Nephron (organoid): ENCODE measurements around the gene NPIPB4.
"Not testable (repeated sequence)": the region's sequence is repeated elsewhere in the genome, so short reads cannot be mapped to it uniquely, and the experiment has no call there.

Source experiments
- H3K27ac Mint-ChIP-seq, 3 experiments: 2 replicates each; pipeline ENCODE4 v1.8.0; 2020; ENCODE audit warnings: mixed read lengths in 3 of 3, mild to moderate bottlenecking in 2 of 3, moderate library complexity in 1 of 3
- H3K27me3 Mint-ChIP-seq: 2 replicates; pipeline ENCODE4 v1.8.0; 2021; ENCODE audit warnings: low read depth, mild to moderate bottlenecking, moderate library complexity, mixed read lengths
- H3K36me3 Mint-ChIP-seq: 2 replicates; pipeline ENCODE4 v1.8.0; 2020; ENCODE audit warnings: low read depth, mixed read lengths
- H3K4me1 Mint-ChIP-seq: 2 replicates; pipeline ENCODE4 v1.8.0; 2020; ENCODE audit warnings: mixed read lengths
- H3K4me3 Mint-ChIP-seq, 3 experiments: 2 replicates each; pipeline ENCODE4 v1.8.0; 2020; ENCODE audit warnings: mild to moderate bottlenecking in 3 of 3, mixed read lengths in 3 of 3, moderate library complexity in 2 of 3
- H3K9me3 Mint-ChIP-seq: 2 replicates; pipeline ENCODE4 v1.8.0; 2020; ENCODE audit warnings: mixed read lengths

The NPIPB4 gene

DNA sequence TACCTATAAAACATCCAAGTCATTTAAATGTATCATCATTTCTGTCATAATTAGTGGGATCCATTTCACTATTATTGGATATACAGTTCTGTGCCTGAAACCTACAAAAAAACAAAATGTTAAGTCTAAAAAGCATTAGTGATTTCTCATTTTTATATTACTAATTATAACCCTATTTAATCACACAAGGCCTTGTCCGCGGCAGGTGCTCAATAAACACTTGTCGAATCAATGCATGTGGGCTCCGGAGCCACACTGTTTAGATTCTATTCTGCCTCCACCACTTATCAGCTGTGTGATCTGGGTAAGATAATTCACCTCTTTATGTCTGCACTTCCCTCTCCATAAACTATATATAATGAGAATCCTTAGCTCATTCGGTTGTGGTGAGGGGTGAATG lies at the start of gene NPIPB4:
Gene NPIPB4, minus strand, starts transcription at position 101 of the 400 bp plus-strand sequence. CDS start 378 bp downstream, outside the sequence.
- H3K27ac Mint-ChIP-seq, H3K9me3 Mint-ChIP-seq, H3K4me1 Mint-ChIP-seq, H3K4me3 Mint-ChIP-seq, H3K36me3 Mint-ChIP-seq, H3K27me3 Mint-ChIP-seq: not testable (repeated sequence)

DNA sequence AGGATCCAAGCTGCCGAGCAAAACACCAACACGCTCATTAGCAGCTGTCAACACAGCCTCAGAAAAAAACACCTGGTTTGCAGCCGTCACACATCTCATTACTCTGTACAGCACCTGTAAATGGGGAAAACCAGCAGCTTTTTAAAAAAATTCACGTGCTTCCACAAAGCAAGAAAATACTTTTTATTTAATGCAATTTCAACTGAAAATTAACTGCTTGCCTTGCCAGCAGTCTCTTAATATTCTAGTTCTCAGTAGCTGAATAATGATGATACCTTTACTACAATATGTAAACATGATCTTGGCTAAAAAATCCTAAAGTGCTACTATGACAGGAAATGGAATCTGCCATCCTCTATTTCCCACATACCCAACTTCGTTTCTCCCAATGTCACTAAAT lies 41.4 kb upstream of the NPIPB4 start:
- not testable (repeated sequence) for H3K9me3 Mint-ChIP-seq, H3K4me3 Mint-ChIP-seq, H3K27me3 Mint-ChIP-seq, H3K27ac Mint-ChIP-seq, H3K36me3 Mint-ChIP-seq, H3K4me1 Mint-ChIP-seq

DNA sequence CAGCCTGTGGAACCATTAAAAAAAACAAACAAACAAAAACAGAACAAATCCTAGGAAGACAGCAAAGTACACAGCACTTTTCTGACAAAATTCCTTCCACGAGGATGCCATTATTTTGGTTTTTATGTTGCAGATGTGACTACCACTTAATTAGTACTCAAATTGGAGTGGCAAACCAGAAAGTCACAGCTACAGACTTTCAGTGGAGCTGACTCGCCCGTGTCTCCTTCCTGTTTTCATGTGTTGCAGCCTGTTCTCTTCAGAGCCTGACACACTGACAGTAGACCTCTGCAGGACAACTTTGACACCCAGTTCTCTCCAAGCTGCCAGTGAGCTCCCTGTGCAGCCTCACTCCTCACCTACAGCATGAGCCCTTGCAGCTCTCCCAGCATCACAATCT lies 24.4 kb upstream of the NPIPB4 start:
- H3K36me3 Mint-ChIP-seq, H3K4me1 Mint-ChIP-seq, H3K27ac Mint-ChIP-seq, H3K4me3 Mint-ChIP-seq, H3K27me3 Mint-ChIP-seq, H3K9me3 Mint-ChIP-seq: not testable (repeated sequence)

DNA sequence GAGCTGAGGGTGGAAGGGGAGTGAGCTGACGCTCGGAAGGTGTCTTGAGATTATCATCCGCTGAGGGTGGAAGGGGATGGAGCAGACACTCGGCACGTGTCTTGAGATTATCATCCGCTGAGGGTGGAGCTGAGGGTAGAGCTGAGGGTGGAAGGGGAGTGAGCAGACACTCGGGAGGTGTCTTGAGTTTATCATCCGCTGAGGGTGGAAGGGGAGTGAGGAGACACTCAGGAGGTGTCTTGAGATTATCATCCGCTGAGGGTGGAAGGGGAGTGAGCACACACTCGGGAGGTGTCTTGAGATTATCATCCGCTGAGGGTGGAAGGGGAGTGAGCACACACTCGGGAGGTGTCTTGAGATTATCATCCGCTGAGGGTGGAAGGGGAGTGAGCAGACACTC lies 20.4 kb downstream of the NPIPB4 start:
- H3K9me3 Mint-ChIP-seq, H3K4me3 Mint-ChIP-seq, H3K27ac Mint-ChIP-seq, H3K4me1 Mint-ChIP-seq, H3K36me3 Mint-ChIP-seq: not testable (repeated sequence)
- peaks cover 13% of the 10 kb centered on the region for H3K27me3 Mint-ChIP-seq

DNA sequence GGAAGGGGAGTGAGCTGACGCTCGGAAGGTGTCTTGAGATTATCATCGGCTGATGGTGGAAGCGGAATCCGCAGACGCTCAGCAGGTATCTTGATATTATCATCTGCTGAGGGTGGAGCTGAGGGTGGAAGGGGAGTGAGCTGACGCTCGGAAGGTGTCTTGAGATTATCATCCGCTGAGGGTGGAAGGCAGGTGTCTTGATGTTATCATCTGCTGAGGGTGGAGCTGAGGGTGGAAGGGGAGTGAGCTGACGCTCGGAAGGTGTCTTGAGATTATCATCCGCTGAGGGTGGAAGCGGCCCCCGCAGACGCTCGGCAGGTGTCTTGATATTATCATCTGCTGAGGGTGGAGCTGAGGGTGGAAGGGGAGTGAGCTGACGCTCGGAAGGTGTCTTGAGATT lies 21.2 kb downstream of the NPIPB4 start:
- not testable (repeated sequence) for H3K4me1 Mint-ChIP-seq, H3K9me3 Mint-ChIP-seq

DNA sequence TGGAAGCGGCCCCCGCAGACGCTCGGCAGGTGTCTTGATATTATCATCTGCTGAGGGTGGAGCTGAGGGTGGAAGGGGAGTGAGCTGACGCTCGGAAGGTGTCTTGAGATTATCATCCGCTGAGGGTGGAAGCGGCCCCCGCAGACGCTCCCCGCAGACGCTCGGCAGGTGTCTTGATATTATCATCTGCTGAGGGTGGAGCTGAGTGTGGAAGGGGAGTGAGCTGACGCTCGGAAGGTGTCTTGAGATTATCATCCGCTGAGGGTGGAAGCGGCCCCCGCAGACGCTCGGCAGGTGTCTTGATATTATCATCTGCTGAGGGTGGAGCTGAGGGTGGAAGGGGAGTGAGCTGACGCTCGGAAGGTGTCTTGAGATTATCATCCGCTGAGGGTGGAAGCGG lies 21.8 kb downstream of the NPIPB4 start:
- H3K27ac Mint-ChIP-seq, H3K4me1 Mint-ChIP-seq, H3K9me3 Mint-ChIP-seq, H3K4me3 Mint-ChIP-seq, H3K36me3 Mint-ChIP-seq: not testable (repeated sequence)
- H3K27me3 Mint-ChIP-seq: peaks cover 13% of the 10 kb centered on the region

More for the DNA sequence above, 21.2 kb downstream of the NPIPB4 start:
- H3K27me3 Mint-ChIP-seq: peaks cover 13% of the 10 kb centered on the region
- H3K36me3 Mint-ChIP-seq, H3K27ac Mint-ChIP-seq, H3K4me3 Mint-ChIP-seq: not testable (repeated sequence)

DNA sequence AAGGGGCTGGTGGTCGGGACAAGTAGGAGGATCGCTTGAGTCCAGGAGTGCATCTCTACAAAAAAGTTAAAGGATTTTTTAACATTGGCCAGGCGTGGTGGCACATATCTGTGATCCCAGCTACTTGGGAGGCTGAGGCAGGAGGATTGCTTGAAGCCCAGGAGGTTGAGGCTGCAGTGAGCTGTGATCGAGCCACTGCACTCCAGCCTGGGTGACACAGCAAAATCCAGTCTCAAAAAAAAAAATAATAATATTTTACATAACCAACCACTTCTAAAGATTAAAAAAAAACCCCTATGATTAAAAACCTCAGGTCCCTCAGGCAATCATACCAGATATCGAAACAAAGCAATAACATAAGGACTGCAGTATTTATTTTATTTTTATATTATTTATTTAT lies 23.3 kb downstream of the NPIPB4 start:
- not testable (repeated sequence) for H3K27ac Mint-ChIP-seq, H3K36me3 Mint-ChIP-seq, H3K4me1 Mint-ChIP-seq, H3K4me3 Mint-ChIP-seq, H3K9me3 Mint-ChIP-seq
- H3K27me3 Mint-ChIP-seq: peaks cover 13% of the 10 kb centered on the region

DNA sequence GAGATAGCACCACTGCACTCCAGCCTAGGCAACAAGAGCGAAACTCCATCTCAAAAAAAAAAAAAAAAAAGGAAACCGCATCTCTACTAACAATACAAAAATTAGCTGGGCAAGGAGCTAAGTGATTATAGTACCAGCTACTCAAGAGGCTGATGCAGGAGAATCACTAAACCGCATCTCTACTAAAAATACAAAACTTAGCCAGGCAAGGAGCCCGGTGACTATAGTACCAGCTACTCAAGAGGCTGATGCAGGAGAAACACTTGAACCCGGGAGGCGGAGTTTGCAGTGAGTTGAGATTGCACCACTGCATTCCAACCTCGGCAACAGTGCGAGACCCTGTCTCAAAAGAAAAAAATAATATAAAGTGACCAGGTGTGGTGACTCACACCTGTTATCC lies 27.6 kb downstream of the NPIPB4 start:
- H3K4me3 Mint-ChIP-seq, H3K9me3 Mint-ChIP-seq, H3K36me3 Mint-ChIP-seq, H3K27ac Mint-ChIP-seq, H3K4me1 Mint-ChIP-seq: not testable (repeated sequence)
- peaks cover 14% of the 10 kb centered on the region for H3K27me3 Mint-ChIP-seq

DNA sequence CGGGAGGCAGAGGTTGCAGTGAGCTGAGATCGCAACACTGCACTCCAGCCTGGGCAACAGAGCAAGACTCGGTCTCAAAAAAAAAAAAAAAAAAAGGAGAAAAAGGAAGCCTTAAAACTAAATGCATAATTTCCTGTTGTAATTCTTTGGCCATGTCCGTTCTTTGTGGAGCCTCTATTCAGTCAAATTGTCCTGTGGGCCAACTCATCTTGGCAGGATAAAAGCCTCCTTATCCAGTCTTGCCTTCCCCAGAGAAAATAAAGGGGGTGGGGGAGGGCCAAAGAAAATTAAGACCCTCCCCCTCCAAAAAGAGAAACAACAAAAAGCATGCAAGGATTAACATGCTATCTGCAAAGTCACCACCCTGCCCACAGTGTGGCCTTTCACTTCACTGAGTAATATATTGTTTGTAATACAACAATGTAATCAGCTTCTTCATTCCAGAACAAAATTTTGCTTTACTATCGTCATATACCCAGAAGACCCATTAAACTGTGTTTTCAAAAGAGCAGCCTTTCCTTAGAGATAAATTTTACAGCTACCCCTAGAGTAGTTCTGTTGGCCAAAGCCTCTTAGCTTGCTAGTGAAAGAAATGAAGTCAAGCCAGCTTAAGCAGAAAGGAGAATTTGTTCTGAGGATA lies 31.4 kb downstream of the NPIPB4 start:
- not testable (repeated sequence) for H3K4me1 Mint-ChIP-seq, H3K9me3 Mint-ChIP-seq, H3K27me3 Mint-ChIP-seq, H3K36me3 Mint-ChIP-seq
- Mint-ChIP-seq H3K27ac (peak overlapping the region in 2 of 3 experiments; percentile 38 to 70), H3K4me3 (peak overlapping the region in 1 of 3 experiments; percentile 27)

DNA sequence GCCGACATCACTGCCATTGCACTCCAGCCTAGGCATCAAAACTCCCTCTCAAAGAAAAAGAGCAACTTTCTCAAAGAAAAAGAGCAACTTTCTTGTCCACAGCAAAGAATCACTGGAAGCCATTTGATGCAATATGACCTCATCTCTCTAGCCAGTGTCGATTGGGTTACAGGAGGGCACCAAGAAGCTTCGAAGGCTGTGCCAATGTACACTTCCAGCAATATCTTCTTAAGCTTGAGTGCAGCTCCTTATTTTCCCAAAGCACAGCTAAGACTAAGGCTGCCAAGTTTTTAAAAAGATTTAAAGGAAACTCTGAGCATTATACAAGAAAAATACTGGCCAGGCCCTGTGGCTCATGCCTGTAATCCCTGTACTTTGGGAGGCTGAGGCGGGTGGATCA lies 32.0 kb downstream of the NPIPB4 start:
- H3K9me3 Mint-ChIP-seq, H3K4me1 Mint-ChIP-seq, H3K4me3 Mint-ChIP-seq, H3K36me3 Mint-ChIP-seq, H3K27ac Mint-ChIP-seq, H3K27me3 Mint-ChIP-seq: not testable (repeated sequence)

DNA sequence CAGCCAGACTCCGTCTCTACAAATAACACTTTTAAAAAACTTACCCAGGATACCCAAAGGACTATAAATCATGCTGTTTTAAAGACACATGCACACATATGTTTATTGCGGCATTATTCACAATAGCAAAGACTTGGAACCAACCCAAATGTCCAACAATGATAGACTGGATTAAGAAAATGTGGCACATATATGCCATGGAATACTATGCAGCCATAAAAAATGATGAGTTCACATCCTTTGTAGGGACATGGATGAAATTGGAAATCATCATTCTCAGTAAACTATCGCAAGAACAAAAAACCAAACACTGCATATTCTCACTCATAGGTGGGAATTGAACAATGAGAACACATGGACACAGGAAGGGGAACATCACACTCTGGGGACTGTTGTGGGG lies 34.3 kb downstream of the NPIPB4 start:
- not testable (repeated sequence) for H3K9me3 Mint-ChIP-seq, H3K27ac Mint-ChIP-seq, H3K4me3 Mint-ChIP-seq, H3K27me3 Mint-ChIP-seq, H3K36me3 Mint-ChIP-seq
- H3K4me1 Mint-ChIP-seq: peaks cover 12% of the 10 kb centered on the region

DNA sequence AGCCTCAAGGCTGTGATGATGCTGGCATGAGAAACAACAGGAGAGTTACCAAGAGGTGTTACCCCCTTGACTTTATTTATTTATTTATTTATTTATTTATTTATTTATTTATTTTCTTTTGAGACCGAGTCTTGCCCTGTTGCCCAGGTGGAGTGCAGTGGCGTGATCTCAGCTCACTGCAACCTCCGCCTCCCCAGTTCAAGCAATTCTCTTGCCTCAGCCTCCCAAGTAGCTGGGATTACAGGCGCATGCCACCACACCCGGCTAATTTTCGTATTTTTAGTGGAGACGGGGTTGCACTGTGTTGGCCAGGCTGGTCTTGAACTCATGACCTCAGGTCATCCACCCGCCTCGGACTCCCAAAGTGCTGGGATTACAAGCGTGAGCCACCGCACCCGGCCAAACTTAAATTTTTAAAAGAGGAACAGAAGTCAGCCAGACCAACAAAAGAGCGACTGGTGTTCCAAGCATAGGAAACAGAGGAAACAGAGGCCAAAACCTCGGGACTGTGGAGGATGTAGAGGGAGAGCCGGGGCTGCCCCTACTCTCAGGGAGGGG lies 36.6 kb downstream of the NPIPB4 start:
- not testable (repeated sequence) for H3K9me3 Mint-ChIP-seq, H3K36me3 Mint-ChIP-seq, H3K27me3 Mint-ChIP-seq
- peaks cover 12% of the 10 kb centered on the region for H3K4me1 Mint-ChIP-seq
- H3K27ac Mint-ChIP-seq: peak overlapping the region; percentile 92 to 98 (median 96)
- peak overlapping the region; percentile 86 to 92 (median 90) for H3K4me3 Mint-ChIP-seq

DNA sequence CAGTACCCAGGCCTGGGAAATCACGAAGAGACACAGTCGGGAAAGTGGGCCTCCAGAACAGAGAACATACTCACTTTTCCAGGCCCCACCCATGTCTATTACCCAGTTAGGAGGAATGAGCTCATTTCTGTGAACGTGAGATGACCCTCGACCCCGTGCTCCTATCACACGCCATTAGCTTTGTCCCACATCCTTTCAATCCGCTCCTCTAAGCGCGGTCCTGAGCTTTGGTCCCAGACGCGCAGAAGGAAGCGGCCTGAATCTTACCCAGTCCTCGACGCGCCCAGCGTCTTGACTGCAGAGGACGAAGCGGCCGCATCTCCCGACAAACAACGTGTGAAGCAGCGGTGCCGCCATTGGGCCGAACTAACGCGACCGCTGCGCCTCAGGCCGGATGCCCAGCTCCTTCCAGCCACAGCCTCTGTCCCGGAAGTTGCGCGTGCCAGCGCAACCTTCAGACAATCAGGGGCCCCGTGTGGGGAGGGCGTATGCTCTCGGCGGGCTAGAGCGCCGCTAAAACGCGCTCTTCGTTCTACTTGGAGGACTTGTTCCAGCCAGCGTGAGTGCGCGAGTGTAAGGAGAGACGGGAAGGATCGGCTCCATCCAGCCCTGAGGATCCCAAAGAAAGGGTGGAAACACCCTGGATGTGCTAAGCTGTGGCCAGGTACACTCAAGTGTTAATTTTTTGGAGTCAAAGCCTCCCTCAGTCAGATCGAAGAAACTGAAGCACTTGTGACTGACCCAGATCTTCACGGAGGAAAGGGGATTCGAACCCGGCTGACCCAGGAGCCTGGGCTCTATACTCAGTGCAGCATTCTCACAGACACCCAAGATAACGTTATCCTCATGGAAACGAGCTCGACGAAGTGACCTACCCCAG lies 37.3 kb downstream of the NPIPB4 start:
- H3K9me3 Mint-ChIP-seq, H3K27me3 Mint-ChIP-seq, H3K36me3 Mint-ChIP-seq: not testable (repeated sequence)
- H3K4me3 Mint-ChIP-seq: peak overlapping the region; percentile 86 to 92 (median 90)
- H3K4me1 Mint-ChIP-seq: peaks cover 12% of the 10 kb centered on the region
- peak overlapping the region; percentile 92 to 98 (median 96) for H3K27ac Mint-ChIP-seq

DNA sequence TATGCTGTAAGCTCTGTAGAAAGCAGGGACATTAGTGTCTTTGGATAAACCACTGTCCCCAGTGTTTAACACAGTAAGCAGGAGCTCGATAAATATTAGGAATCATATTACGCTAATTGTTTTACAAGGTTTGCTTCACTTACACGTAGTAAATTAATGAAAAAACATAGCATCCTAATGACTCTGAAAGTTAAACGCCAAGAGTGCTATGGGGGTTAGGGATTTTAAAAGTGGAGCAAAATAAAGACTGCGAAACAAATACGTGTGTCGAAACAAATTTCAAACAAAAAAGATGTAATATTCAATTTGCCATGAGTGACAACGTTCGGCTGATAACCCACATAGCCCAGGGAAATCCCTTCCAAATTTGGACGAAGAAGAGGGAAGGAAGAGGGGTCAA lies 37.9 kb downstream of the NPIPB4 start:
- not testable (repeated sequence) for H3K27me3 Mint-ChIP-seq, H3K36me3 Mint-ChIP-seq, H3K9me3 Mint-ChIP-seq
- H3K4me1 Mint-ChIP-seq: peaks cover 12% of the 10 kb centered on the region
- peak overlapping the region; percentile 92 to 98 (median 96) for H3K27ac Mint-ChIP-seq
- peak overlapping the region; percentile 86 to 92 (median 90) for H3K4me3 Mint-ChIP-seq

DNA sequence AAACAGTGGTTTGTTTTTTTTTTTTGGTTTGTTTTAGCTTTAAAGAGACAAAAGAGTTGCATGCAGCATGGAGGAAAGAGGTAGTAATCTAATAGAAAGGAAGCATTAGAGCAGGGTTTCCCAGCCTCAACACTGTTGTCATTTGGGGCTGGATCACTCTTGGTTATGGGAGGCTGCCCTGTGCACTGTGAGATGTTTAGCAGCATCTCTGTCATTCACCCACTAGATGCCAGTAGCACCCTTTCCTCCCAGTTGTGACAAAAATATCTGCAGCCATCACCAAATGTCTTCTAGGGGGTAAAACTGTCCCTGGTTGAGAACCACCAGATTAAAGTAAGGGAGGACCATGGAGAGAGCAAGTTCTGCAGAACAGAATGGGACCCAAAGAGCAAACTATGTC lies 40.5 kb downstream of the NPIPB4 start:
- not testable (repeated sequence) for H3K9me3 Mint-ChIP-seq, H3K27me3 Mint-ChIP-seq, H3K4me3 Mint-ChIP-seq, H3K27ac Mint-ChIP-seq
- H3K36me3 Mint-ChIP-seq: peaks cover 17% of the 10 kb centered on the region
- peaks cover 12% of the 10 kb centered on the region for H3K4me1 Mint-ChIP-seq
